ENCODE measurements around the gene PLS3. TPM values are rescaled to one million over a fixed set of nuclear protein-coding genes. Genes with fewer than 3 reads are reported as not detected.

Gene PLS3
- total and polyA plus RNA-seq, 9 of the 15 experiments (the other 6 are each of a cell fraction or from before 2014, with no cell fraction given): 0.03 to 0.42 (median 0.03) TPM; not detected in 4

DNA sequence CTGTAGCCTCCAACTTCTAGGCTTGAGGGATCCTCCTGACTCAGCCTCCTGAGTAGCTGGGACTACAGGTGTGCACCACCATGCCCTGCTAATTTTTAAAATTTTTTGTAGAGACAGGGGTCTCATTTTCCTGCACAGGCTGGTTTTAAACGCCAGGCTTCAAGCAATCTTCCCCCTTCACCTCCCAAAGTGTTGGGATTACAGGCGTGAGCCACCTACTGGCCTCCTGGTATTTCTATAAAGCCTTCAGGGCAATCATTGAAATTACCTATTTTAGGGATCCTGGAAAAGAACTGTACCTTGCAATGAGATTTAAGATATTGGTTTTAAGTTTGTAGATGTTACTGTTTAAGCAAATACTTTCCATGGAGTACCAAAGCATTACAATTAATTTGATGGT is 13.5 kb upstream of the PLS3 start (continued):
- TF ChIP-seq, protein P1, sequence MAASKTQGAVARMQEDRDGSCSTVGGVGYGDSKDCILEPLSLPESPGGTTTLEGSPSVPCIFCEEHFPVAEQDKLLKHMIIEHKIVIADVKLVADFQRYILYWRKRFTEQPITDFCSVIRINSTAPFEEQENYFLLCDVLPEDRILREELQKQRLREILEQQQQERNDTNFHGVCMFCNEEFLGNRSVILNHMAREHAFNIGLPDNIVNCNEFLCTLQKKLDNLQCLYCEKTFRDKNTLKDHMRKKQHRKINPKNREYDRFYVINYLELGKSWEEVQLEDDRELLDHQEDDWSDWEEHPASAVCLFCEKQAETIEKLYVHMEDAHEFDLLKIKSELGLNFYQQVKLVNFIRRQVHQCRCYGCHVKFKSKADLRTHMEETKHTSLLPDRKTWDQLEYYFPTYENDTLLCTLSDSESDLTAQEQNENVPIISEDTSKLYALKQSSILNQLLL (CRISPR knock-in tag; IDR thresholded peaks at IDR 0.05; ENCODE audit: borderline replicate concordance): no peak
- TF ChIP-seq KAT2B (IDR thresholded peaks at IDR 0.05; ENCODE audit: low read depth, low read length) (no peak), ZBTB7A (IDR thresholded peaks at IDR 0.05; ENCODE audit: borderline replicate concordance, control insufficient read depth, low read depth, low read length) (no peak), PRMT5 (CRISPR knock-in tag; IDR thresholded peaks at IDR 0.05) (no peak)

- BruUV-seq (replicated peaks): no TSS peak
- Histone ChIP-seq H3K4me1 (replicated peaks in 1 of 2; ENCODE audit: control insufficient read depth in 2 of 2, insufficient read depth in 2 of 2, low read length in 2 of 2) (no peaks in the 10 kb centered on the region), H3K36me3 (ENCODE audit: control insufficient read depth, insufficient read depth, low read length) (no peaks in the 10 kb centered on the region), H3K27me3 (ENCODE audit: control insufficient read depth in 2 of 2, insufficient read depth in 2 of 2, low read length in 2 of 2) (no peaks in the 10 kb centered on the region), H2AFZ (ENCODE audit: low read depth, low read length) (no peak overlapping the region), H3K4me2 (ENCODE audit: insufficient read depth, low read length) (no peak overlapping the region), H4K20me1 (replicated peaks; ENCODE audit: control insufficient read depth, insufficient read depth, low read length) (no peaks in the 10 kb centered on the region), H3K9me1 (ENCODE audit: control insufficient read depth, insufficient read depth, low read length) (no peaks in the 10 kb centered on the region), H3K27ac (ENCODE audit: extremely low read depth, low read depth, low read length) (no peak overlapping the region), H3K4me3 (no peak overlapping the region), H3K9me3 (replicated peaks; ENCODE audit: control insufficient read depth, insufficient read depth, low read depth, low read length) (no peaks in the 10 kb centered on the region), H3K9ac (ENCODE audit: insufficient read depth in 1 of 2, low read depth in 2 of 2, low read length in 2 of 2) (no peak overlapping the region), H3K79me2 (ENCODE audit: control insufficient read depth, insufficient read depth, low read length) (no peaks in the 10 kb centered on the region)
- intact Hi-C loops (cut with micrococcal nuclease) (no loop called here), in situ Hi-C loops (cut with MboI) (no loop called here)
- DNase-seq (ENCODE audit: extremely low read depth in 1 of 4, low spot score in 3 of 4) (no peak), ATAC-seq (no peak), FAIRE-seq (no peak)
- ChIA-PET CTCF (ENCODE audit: low intra/inter-chr PET ratio) (no interaction called here), POLR2A (no interaction called here)
- TF ChIP-seq, protein P2, sequence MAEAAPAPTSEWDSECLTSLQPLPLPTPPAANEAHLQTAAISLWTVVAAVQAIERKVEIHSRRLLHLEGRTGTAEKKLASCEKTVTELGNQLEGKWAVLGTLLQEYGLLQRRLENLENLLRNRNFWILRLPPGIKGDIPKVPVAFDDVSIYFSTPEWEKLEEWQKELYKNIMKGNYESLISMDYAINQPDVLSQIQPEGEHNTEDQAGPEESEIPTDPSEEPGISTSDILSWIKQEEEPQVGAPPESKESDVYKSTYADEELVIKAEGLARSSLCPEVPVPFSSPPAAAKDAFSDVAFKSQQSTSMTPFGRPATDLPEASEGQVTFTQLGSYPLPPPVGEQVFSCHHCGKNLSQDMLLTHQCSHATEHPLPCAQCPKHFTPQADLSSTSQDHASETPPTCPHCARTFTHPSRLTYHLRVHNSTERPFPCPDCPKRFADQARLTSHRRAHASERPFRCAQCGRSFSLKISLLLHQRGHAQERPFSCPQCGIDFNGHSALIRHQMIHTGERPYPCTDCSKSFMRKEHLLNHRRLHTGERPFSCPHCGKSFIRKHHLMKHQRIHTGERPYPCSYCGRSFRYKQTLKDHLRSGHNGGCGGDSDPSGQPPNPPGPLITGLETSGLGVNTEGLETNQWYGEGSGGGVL (CRISPR knock-in tag; IDR thresholded peaks at IDR 0.05): no peak
- TF ChIP-seq GATAD2B (IDR thresholded peaks at IDR 0.05; ENCODE audit: borderline replicate concordance): no peak
- TF ChIP-seq ZNF140 (CRISPR knock-in tag; IDR thresholded peaks at IDR 0.05): no peak
- no peak for TF ChIP-seq ERF (CRISPR knock-in tag; IDR thresholded peaks at IDR 0.05)
- TF ChIP-seq GMEB1 (CRISPR knock-in tag; IDR thresholded peaks at IDR 0.05): no peak
- no peak for TF ChIP-seq POLR2H (tag; IDR thresholded peaks at IDR 0.05; ENCODE audit: low read depth)
- TF ChIP-seq NFE2 (IDR thresholded peaks at IDR 0.05; ENCODE audit: low read depth): no peak
- no peak for TF ChIP-seq ZC3H4 (CRISPR knock-in tag; IDR thresholded peaks at IDR 0.05; ENCODE audit: borderline replicate concordance)
- TF ChIP-seq MCM5 (IDR thresholded peaks at IDR 0.05; ENCODE audit: low read depth): no peak
- no peak for TF ChIP-seq MTA2 (IDR thresholded peaks at IDR 0.05; ENCODE audit: low read depth)
- TF ChIP-seq CREB1 (IDR thresholded peaks at IDR 0.05): no peak
- TF ChIP-seq CREB1 (CRISPR knock-in tag; IDR thresholded peaks at IDR 0.05): no peak
- WGBS (ENCODE audit: insufficient coverage, low coverage, missing lambda C conversion rate): 0% methylated on average over 3 of the region's 3 CpGs
Measured at GRCh38 chrX:115549008-115549407, 12.0 kb upstream of the PLS3 start.
